A549 (cell line): ENCODE data around the gene SLCO2B1. TPM values are rescaled to one million over a fixed set of nuclear protein-coding genes. Genes with fewer than 3 reads are reported as not detected.

Experiments
- ATAC-seq, 2 experiments: fragments of 200-7000 bp in 1 of 2; fragments of >200 bp in 1 of 2; cut with Nextera tagmentation in 1 of 2; cut with Tn5 transposase in 1 of 2; 3 replicates each; pipeline versions ENCODE4 v1.8.0 to v1.9.1; 2018 to 2020; ENCODE audit warnings: mild to moderate bottlenecking in 1 of 2, moderate library complexity in 1 of 2
- CTCF ChIA-PET: fragments of 300-600 bp; sonication (Branson Sonifier 250); formaldehyde crosslinking; extraction: SDS; loops from one replicate; lab custom pipeline; 2021; ENCODE audit warnings: antibody characterized with exemption, inconsistent platforms; lab: Yijun Ruan, JAX
- POLR2A ChIA-PET: fragments of 350-600 bp; formaldehyde crosslinking; extraction: SDS; loops from one replicate; lab custom pipeline; 2021; ENCODE audit warnings: antibody characterized with exemption, inconsistent platforms; lab: Yijun Ruan, JAX
- DNase-seq, 2 experiments: peaks; one replicate each; pipeline versions ENCODE4 v3.0.0 to v3.0.0-alpha.2; 2011 to 2016; ENCODE audit warnings: low read depth in 1 of 2, low spot score in 1 of 2
- FAIRE-seq: peaks from 2 replicates; lab custom pipeline; 2011; peaks lifted over from hg19 to GRCh38; lab: Jason Lieb, UNC
- H3K27ac ChIP-seq, 2 experiments: fragments of >200 bp; sonication (Bioruptor Twin); formaldehyde crosslinking; 3 replicates each; pipeline ENCODE4 v1.5.1; 2016 to 2017
- H3K4me1 ChIP-seq: fragments of >200 bp; sonication (Bioruptor Twin); formaldehyde crosslinking; 3 replicates; pipeline ENCODE4 v1.6.1; 2016
- H3K4me2 ChIP-seq: fragments of >200 bp; sonication (Bioruptor Twin); formaldehyde crosslinking; 3 replicates; pipeline ENCODE4 v1.6.1; 2016
- H3K4me3 ChIP-seq: fragments of >200 bp; sonication (Bioruptor Twin); formaldehyde crosslinking; 3 replicates; pipeline ENCODE4 v1.5.1; 2016
- H3K9me3 ChIP-seq: fragments of >200 bp; sonication (Bioruptor Twin); formaldehyde crosslinking; 3 replicates; pipeline ENCODE4 v1.6.1; 2016
- CBX2 ChIP-seq: fragments of 200-600 bp; sonication (generic); IDR thresholded peaks from 2 replicates; pipeline ENCODE4 v1.6.1; 2016; ENCODE audit warnings: low read depth, mild to moderate bottlenecking, borderline replicate concordance
- CEBPB ChIP-seq, 2 experiments: fragments of >200 bp in 1 of 2; sonication (Bioruptor Twin) in 1 of 2; formaldehyde crosslinking in 1 of 2; IDR thresholded peaks; 2 replicates each; pipeline ENCODE4 v1.6.1; 2012 to 2016
- EHMT2 ChIP-seq: fragments of 200-600 bp; sonication (generic); IDR thresholded peaks from 2 replicates; pipeline ENCODE4 v1.6.1; 2016; ENCODE audit warnings: antibody characterized with exemption, low read depth, mild to moderate bottlenecking, moderate library complexity
- FOSB ChIP-seq: fragments of 250-450 bp; sonication (Bioruptor Pico); IDR thresholded peaks from 2 replicates; pipeline ENCODE4 v1.5.0; 2020; ENCODE audit warnings: mild to moderate bottlenecking, moderate library complexity
- GATA3 ChIP-seq: IDR thresholded peaks from 2 replicates; pipeline ENCODE4 v1.6.1; 2012; ENCODE audit warnings: borderline replicate concordance
- HMGXB4 ChIP-seq: fragments of 250-450 bp; sonication (Bioruptor Pico); IDR thresholded peaks from 2 replicates; pipeline ENCODE4 v1.5.0; 2021; ENCODE audit warnings: mild to moderate bottlenecking, moderate library complexity, borderline replicate concordance
- HOXA7 ChIP-seq: fragments of 250-450 bp; sonication (Bioruptor Pico); IDR thresholded peaks from 2 replicates; pipeline ENCODE4 v1.5.0; 2020; ENCODE audit warnings: mild to moderate bottlenecking, moderate library complexity
- HOXB13 ChIP-seq: fragments of 250-450 bp; sonication (Bioruptor Pico); IDR thresholded peaks from 2 replicates; pipeline ENCODE4 v1.5.0; 2020; ENCODE audit warnings: low read depth, mild to moderate bottlenecking, moderate library complexity
- JUNB ChIP-seq: fragments of >200 bp; sonication (Bioruptor Twin); formaldehyde crosslinking; IDR thresholded peaks from 2 replicates; pipeline ENCODE4 v1.6.1; 2016
- MAZ ChIP-seq: fragments of 150-350 bp; IDR thresholded peaks from 2 replicates; pipeline ENCODE4 v1.6.1; 2014; ENCODE audit warnings: antibody characterized with exemption, low read depth, low read length, borderline replicate concordance
- MYC ChIP-seq: IDR thresholded peaks from 2 replicates; pipeline ENCODE4 v1.6.1; 2012; ENCODE audit warnings: mild to moderate bottlenecking, inconsistent platforms, low read length, improper control_type of control experiment, borderline replicate concordance
- NFE2L2 ChIP-seq: fragments of 150-350 bp; conservative IDR thresholded peaks from 2 replicates; pipeline ENCODE4 v1.6.1; 2014; ENCODE audit warnings: low read length
- PHF8 ChIP-seq: fragments of 200-600 bp; sonication (generic); IDR thresholded peaks from 2 replicates; pipeline ENCODE4 v1.6.1; 2016; ENCODE audit warnings: low read depth, mild to moderate bottlenecking, antibody characterized with exemption, moderate library complexity, borderline replicate concordance
- REST ChIP-seq: fragments of 200-600 bp; sonication (generic); IDR thresholded peaks from 2 replicates; pipeline ENCODE4 v1.6.1; 2016; ENCODE audit warnings: antibody characterized with exemption, mild to moderate bottlenecking, moderate library complexity
- RNF2 ChIP-seq: fragments of 200-600 bp; sonication (generic); IDR thresholded peaks from 2 replicates; pipeline ENCODE4 v1.6.1; 2016; ENCODE audit warnings: low read depth, mild to moderate bottlenecking, antibody characterized with exemption, moderate library complexity, borderline replicate concordance
- TFCP2L1 ChIP-seq: fragments of 250-450 bp; sonication (Bioruptor Pico); IDR thresholded peaks from 2 replicates; pipeline ENCODE4 v1.5.0; 2021; ENCODE audit warnings: mild to moderate bottlenecking
- ZFP36 ChIP-seq: fragments of 450-650 bp; IDR thresholded peaks from 2 replicates; pipeline ENCODE4 v1.6.1; 2014; ENCODE audit warnings: borderline replicate concordance; ENCODE audit not compliant: partially characterized antibody
- ZNF302 ChIP-seq: fragments of 250-450 bp; sonication (Bioruptor Pico); IDR thresholded peaks from 2 replicates; pipeline ENCODE4 v1.9.0; 2021; ENCODE audit warnings: inconsistent platforms, mild to moderate bottlenecking, moderate library complexity
- WGBS: methylation state at CpG from one replicate; pipeline ENCODE4 v1.1.6; 2017; ENCODE audit errors: missing lambda C conversion rate; 5-methylcytosine and 5-hydroxymethylcytosine counted together
- polyA plus RNA-seq, 4 experiments: library from polyadenylated mRNA; depleted of rRNA in 3 of 4; stranded (reverse); fragments of >200 nt; fragmentation: RNase III in 1 of 4; extraction: RNeasy Plus Mini Kit Qiagen cat#74134 plus additional on column Dnase treatment in 1 of 4; gene quantifications; 2 replicates in 3 of 4; 3 replicates in 1 of 4; pipeline ENCODE4 v1.2.3, GENCODE V29; 2011 to 2017
- TF ChIP-seq, protein P1 (sequence below): fragments of >200 bp; sonication (Bioruptor Twin); formaldehyde crosslinking; IDR thresholded peaks from 3 replicates; pipeline ENCODE4 v1.6.1; 2016

SLCO2B1 gene
- polyA plus RNA-seq, 2 of the 4 experiments (the other 2 are of a cell fraction): 4.9 to 5.2 TPM

- POLR2A ChIA-PET: no interaction called here
- DNase-seq (no peak), FAIRE-seq (no peak)
Measured at GRCh38 chr11:75159151-75159953, 8.4 kb downstream of the SLCO2B1 start.

More at GRCh38 chr11:75159151-75159953, 8.4 kb downstream of the SLCO2B1 start:
- Histone ChIP-seq H3K4me1 (peaks cover 25% of the 10 kb centered on the region), H3K9me3 (no peaks in the 10 kb centered on the region; the same call in 2 of the 3 replicates), H3K4me2 (peak overlapping the region; percentile 30; the same call in 2 of the 3 replicates), H3K4me3 (no peak overlapping the region), H3K27ac (peak overlapping the region; percentile 9 to 47; a peak in 5 of 6 replicates)
- no peak for TF ChIP-seq ZFP36
- TF ChIP-seq MAZ: no peak
- TF ChIP-seq TFCP2L1 (CRISPR knock-in tag): no peak
- no peak for TF ChIP-seq ZNF302 (CRISPR knock-in tag)
- no peak for TF ChIP-seq GATA3
- TF ChIP-seq HMGXB4 (CRISPR knock-in tag): no peak
- TF ChIP-seq JUNB: no peak
- no peak for TF ChIP-seq HOXA7
- no peak for TF ChIP-seq RNF2
- no peak for TF ChIP-seq HOXB13 (CRISPR knock-in tag)
- TF ChIP-seq CBX2: no peak
- TF ChIP-seq CEBPB (IDR thresholded peaks at IDR 0.05): no peak
- no peak for TF ChIP-seq PHF8
- no peak for TF ChIP-seq EHMT2
- TF ChIP-seq, protein P1, sequence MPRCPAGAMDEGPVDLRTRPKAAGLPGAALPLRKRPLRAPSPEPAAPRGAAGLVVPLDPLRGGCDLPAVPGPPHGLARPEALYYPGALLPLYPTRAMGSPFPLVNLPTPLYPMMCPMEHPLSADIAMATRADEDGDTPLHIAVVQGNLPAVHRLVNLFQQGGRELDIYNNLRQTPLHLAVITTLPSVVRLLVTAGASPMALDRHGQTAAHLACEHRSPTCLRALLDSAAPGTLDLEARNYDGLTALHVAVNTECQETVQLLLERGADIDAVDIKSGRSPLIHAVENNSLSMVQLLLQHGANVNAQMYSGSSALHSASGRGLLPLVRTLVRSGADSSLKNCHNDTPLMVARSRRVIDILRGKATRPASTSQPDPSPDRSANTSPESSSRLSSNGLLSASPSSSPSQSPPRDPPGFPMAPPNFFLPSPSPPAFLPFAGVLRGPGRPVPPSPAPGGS: no peak
- TF ChIP-seq FOSB: no peak
- TF ChIP-seq REST: no peak
- TF ChIP-seq NFE2L2: no peak
- TF ChIP-seq MYC: no peak
- WGBS: 78% methylated on average over 11 of the region's 17 CpGs
- CTCF ChIA-PET: interaction anchor here (0.8 to 12.6 kb wide), 5 partner anchors 17 to 137 kb away, joined by 3 to 162 read pairs (median 4); no protein-coding TSS in a partner anchor
- ATAC-seq: peak in 1 of 2 experiments; percentile 44; a peak in 3 of 6 replicates
